GM19239 (cell line): ENCODE measurements around the gene GTF2I.
"Not testable (repeated sequence)": the region's sequence is repeated elsewhere in the genome, so short reads cannot be mapped to it uniquely, and the experiment has no call there.

Experiments
- DNase-seq: peaks from one replicate; pipeline ENCODE4 v3.0.0; 2011; ENCODE audit warnings: low spot score; ENCODE audit not compliant: insufficient read length
- FAIRE-seq: peaks from 2 replicates; lab custom pipeline; 2011; peaks lifted over from hg19 to GRCh38; lab: Jason Lieb, UNC

GTF2I gene

GRCh38 chr7:74766509-74766908 lies 109.0 kb downstream of the GTF2I start:
- FAIRE-seq, DNase-seq: not testable (repeated sequence)

- not testable (repeated sequence) for FAIRE-seq, DNase-seq
Observed at GRCh38 chr7:74766991-74767390, 109.5 kb downstream of the GTF2I start.

GRCh38 chr7:74770062-74770461 lies 112.5 kb downstream of the GTF2I start:
- not testable (repeated sequence) for FAIRE-seq

DNA sequence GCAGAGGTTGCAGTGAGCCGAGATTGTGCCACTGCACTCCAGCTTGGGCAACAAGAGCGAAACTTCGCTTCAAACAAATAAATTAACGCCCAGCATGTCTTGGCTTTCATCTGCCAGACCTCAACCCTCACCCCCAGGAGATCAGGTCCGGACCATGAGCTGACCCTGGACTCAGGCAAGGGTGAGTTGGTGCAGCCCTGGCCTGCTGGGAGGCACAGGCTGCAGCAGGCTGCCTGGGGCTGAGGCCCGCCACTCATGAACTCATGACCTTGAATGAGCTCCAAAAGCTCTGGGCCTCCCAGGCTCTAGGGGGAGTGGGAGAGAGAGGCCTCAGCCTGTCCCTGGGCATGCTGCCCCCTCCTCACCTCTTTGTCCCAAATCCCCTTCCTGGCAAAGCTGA lies 114.6 kb downstream of the GTF2I start:
- DNase-seq, FAIRE-seq: not testable (repeated sequence)

More at GRCh38 chr7:74770062-74770461, 112.5 kb downstream of the GTF2I start:
- DNase-seq: not testable (repeated sequence)

- FAIRE-seq, DNase-seq: not testable (repeated sequence)
Observed at GRCh38 chr7:74773760-74774750, 116.5 kb downstream of the GTF2I start, which contains the start of gene NCF1. NCF1 (plus strand) TSS chr7:74774011; CDS start chr7:74774032, 21 bp downstream.

- FAIRE-seq, DNase-seq: not testable (repeated sequence)
Observed at GRCh38 chr7:74775111-74775510, 117.6 kb downstream of the GTF2I start.

DNA sequence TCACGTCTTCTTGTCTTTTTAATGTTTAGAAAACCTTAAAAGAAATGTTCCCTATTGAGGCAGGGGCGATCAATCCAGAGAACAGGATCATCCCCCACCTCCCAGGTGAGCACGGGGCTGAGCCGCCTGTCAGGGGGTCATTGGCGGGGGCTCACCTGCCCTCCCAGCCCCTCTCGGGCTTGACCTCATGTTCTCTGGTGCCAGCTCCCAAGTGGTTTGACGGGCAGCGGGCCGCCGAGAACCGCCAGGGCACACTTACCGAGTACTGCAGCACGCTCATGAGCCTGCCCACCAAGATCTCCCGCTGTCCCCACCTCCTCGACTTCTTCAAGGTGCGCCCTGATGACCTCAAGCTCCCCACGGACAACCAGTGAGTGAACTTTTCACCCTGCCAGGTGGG lies 121.5 kb downstream of the GTF2I start:
- DNase-seq, FAIRE-seq: not testable (repeated sequence)

GRCh38 chr7:74781746-74782145 lies 124.2 kb downstream of the GTF2I start:
- not testable (repeated sequence) for FAIRE-seq

DNA sequence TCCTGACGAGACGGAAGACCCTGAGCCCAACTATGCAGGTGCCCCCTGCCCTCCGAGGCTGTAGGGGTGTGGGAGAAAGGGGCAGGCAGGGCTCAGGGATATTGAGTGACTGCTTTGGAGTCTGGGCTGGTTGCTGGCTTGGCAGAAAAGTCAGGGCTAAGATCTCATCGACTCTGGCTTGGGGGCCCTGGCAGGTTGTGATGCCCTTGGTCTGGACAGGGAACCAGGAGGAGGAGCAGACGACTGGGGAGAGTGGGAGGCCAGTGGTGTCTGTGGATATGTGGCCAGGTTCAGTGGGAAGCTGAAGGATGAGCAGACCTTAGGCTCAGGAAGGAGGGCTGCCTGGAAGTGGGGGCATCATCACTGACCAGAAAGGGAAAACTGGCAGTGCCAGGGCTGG lies 126.1 kb downstream of the GTF2I start:
- not testable (repeated sequence) for DNase-seq

More at GRCh38 chr7:74781746-74782145, 124.2 kb downstream of the GTF2I start:
- not testable (repeated sequence) for DNase-seq

DNA sequence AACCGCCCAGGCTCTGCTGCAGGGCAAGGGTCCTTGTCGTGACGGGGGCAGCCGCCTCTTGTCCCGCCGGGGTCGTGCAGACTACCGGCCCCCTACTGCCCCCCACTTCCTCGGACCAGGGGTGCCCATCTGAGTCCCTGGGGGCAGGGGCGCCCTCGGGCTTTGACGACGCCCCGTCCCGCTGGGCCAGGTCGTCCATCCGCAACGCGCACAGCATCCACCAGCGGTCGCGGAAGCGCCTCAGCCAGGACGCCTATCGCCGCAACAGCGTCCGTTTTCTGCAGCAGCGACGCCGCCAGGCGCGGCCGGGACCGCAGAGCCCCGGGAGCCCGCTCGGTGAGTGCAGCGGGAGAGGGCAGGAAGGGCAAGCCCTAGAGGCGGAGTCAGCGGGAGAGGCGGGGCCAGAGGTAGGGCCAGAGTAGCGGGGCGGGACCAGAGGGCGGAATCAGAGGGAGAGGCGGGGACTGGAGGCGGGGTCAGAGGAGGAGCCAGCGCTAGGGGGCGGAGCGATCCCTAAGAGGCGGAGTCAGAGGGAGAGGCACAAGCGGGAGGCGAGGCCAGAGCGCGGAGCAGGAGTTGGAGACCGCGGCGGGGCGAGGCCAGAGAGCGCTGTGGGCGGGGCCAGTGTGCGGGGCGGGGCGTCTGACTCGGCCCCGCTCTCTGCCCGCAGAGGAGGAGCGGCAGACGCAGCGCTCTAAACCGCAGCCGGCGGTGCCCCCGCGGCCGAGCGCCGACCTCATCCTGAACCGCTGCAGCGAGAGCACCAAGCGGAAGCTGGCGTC lies 131.0 kb downstream of the GTF2I start:
- DNase-seq, FAIRE-seq: not testable (repeated sequence)

More for the DNA sequence above, 126.1 kb downstream of the GTF2I start:
- FAIRE-seq: not testable (repeated sequence)

GRCh38 chr7:74789200-74789736 lies 131.8 kb downstream of the GTF2I start:
- FAIRE-seq: not testable (repeated sequence)

DNA sequence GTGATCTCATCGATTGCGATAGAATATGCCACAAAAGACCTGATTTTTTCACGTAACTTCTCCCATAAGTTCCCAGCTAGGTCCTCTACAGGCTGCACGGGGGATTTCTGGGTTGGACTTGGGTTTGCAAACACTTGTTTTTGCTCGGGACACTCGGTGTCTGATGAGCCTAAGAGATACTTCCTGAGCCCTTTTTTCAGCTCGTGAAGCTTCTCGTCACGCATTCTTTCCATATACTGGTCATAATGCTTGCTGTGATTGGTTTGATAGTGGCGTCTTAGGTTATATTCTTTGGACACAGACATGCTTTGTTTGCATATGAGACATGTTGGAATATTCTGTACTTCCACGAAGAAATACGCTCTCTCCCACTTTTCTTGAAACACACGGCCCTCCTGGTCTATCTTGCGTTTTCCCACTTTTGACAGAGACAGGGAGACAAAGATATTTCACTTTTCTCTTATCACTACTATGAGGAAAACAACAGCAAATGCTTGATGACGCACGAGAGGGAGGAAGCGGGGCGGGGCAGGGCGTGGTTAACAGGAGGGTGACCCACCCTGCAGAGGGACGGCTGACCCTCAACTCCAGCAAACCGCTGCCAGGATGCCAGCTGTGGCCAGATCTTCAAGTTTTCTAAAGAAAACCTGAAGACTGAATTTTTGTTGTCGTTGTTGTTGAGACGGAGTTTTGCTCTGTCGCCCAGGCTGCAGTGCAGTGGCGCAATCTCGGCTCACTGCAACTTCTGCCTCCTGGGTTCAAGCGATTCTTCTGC lies 140.5 kb downstream of the GTF2I start:
- FAIRE-seq, DNase-seq: not testable (repeated sequence)

More at GRCh38 chr7:74789200-74789736, 131.8 kb downstream of the GTF2I start:
- not testable (repeated sequence) for DNase-seq

DNA sequence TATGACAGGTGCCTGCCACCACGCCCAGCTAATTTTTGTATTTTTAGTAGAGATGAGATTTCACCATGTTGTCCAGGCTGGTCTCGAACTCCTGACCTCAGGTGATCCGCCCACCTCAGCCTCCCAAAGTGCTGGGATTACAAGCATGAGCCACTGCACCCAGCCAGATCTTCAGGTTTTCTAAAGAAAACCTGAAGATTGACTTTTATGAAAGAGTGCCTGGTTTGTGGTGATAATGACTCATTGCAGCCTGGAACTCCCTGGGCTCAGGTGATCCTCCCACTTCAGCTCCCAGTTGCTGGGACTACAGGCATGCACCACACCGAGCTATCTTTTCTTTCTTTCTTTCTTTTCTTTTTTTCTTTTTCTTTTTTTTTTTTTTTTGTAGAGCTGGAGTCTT lies 141.1 kb downstream of the GTF2I start:
- not testable (repeated sequence) for DNase-seq, FAIRE-seq
